ENCODE results near the gene GCN1.

The GCN1 gene

GRCh38 chr12:120229487-120230325, 35.2 kb upstream of the GCN1 start:
- no peak for DNase-seq (ENCODE audit: low spot score)

GRCh38 chr12:120229071-120229486, 34.6 kb upstream of the GCN1 start:
- DNase-seq (ENCODE audit: low spot score): peak; percentile 19

- DNase-seq (ENCODE audit: low spot score): peak; percentile 66
Observed at GRCh38 chr12:120228291-120229070, 34.0 kb upstream of the GCN1 start.

- DNase-seq (ENCODE audit: low spot score): no peak
Observed at GRCh38 chr12:120228041-120228290, 33.5 kb upstream of the GCN1 start.

- DNase-seq (ENCODE audit: low spot score): no peak
Observed at GRCh38 chr12:120227233-120228040, 32.9 kb upstream of the GCN1 start.

- peak; percentile 28 for DNase-seq (ENCODE audit: low spot score)
Observed at GRCh38 chr12:120225852-120226640, 31.5 kb upstream of the GCN1 start.

GRCh38 chr12:120225200-120225558, 30.7 kb upstream of the GCN1 start:
- DNase-seq (ENCODE audit: low spot score): no peak

- DNase-seq (ENCODE audit: low spot score): peak; percentile 14
Observed at GRCh38 chr12:120224304-120225199, 30.0 kb upstream of the GCN1 start.

GRCh38 chr12:120223458-120224303, 29.2 kb upstream of the GCN1 start:
- DNase-seq (ENCODE audit: low spot score): no peak

- no peak for DNase-seq (ENCODE audit: low spot score)
Observed at GRCh38 chr12:120222288-120222832, 27.8 kb upstream of the GCN1 start.

GRCh38 chr12:120221576-120221900, 27.0 kb upstream of the GCN1 start:
- DNase-seq (ENCODE audit: low spot score): no peak

GRCh38 chr12:120220838-120221575, 26.5 kb upstream of the GCN1 start:
- DNase-seq (ENCODE audit: low spot score): no peak

- DNase-seq (ENCODE audit: low spot score): no peak
Observed at GRCh38 chr12:120218680-120219606, 24.4 kb upstream of the GCN1 start.

- no peak for DNase-seq (ENCODE audit: low spot score)
Observed at GRCh38 chr12:120216742-120217605, 22.5 kb upstream of the GCN1 start.

GRCh38 chr12:120215766-120216735, 21.5 kb upstream of the GCN1 start:
- DNase-seq (ENCODE audit: low spot score): no peak

- DNase-seq (ENCODE audit: low spot score): no peak
Observed at GRCh38 chr12:120215357-120215735, 20.8 kb upstream of the GCN1 start.
